GM12878 (cell line): Measurements from ENCODE around the gene RAB44.

ENCODE experiments used
- CBX3 ChIP-seq: fragments of 200-600 bp; sonication (generic); IDR thresholded peaks from 2 replicates; pipeline ENCODE4 v1.6.1; 2016; ENCODE audit warnings: low read depth, borderline replicate concordance
- CTCF ChIP-seq, 3 experiments: IDR thresholded peaks in 2 of 3; conservative IDR thresholded peaks in 1 of 3; 2 replicates each; pipeline ENCODE4 v1.5.1; 2011; ENCODE audit warnings: low read depth in 3 of 3, low read length in 3 of 3, mild to moderate bottlenecking in 3 of 3, control low read depth in 2 of 3, moderate library complexity in 2 of 3, inconsistent platforms in 1 of 3, mixed read lengths in 1 of 3; ENCODE audit not compliant: control insufficient read depth in 2 of 3, insufficient read depth in 1 of 3; ENCODE audit errors: extremely low read depth in 1 of 3
- EZH2 ChIP-seq: IDR thresholded peaks from 2 replicates; pipeline ENCODE4 v1.6.1; 2012; ENCODE audit warnings: low read depth, mild to moderate bottlenecking, control low read depth, inconsistent platforms, low read length, borderline replicate concordance; ENCODE audit not compliant: control insufficient read depth
- TCF12 ChIP-seq: IDR thresholded peaks from 2 replicates; pipeline ENCODE4 v1.6.1; 2011; ENCODE audit warnings: low read depth, mild to moderate bottlenecking, low read length
- ZBTB40 ChIP-seq: fragments of 450-650 bp; IDR thresholded peaks from 2 replicates; pipeline ENCODE4 v1.6.1; 2016; ENCODE audit warnings: mild to moderate bottlenecking, moderate library complexity, borderline replicate concordance

- TF ChIP-seq CBX3: no peak
- TF ChIP-seq ZBTB40: no peak
- TF ChIP-seq EZH2: no peak
- no peak for TF ChIP-seq TCF12
- TF ChIP-seq CTCF (IDR thresholded peaks at IDR 0.05 in 2 of 3, conservative IDR thresholded peaks at IDR 0.05 in 1 of 3; ENCODE audit: control insufficient read depth in 2 of 3, extremely low read depth in 1 of 3, insufficient read depth in 1 of 3, low read depth in 3 of 3, low read length in 3 of 3): no peak
These were observed 2.6 kb downstream of the RAB44 start for GRCh38 chr6:36700071-36700812.
